BJ (cell line): ENCODE measurements around the gene PKNOX1. TPM values are rescaled to one million over a fixed set of nuclear protein-coding genes. Genes with fewer than 3 reads are reported as not detected.
A peak's percentile ranks its signal among the peaks of the same experiment; 100 is the strongest.

Experiments
- CTCF ChIA-PET: fragments of 350-600 bp; formaldehyde crosslinking; extraction: SDS; loops from one replicate; lab custom pipeline; 2021; ENCODE audit warnings: antibody characterized with exemption, inconsistent platforms; lab: Yijun Ruan, JAX
- POLR2A ChIA-PET: fragments of 300-600 bp; sonication (Branson Sonifier 250); formaldehyde crosslinking; extraction: SDS; loops from one replicate; lab custom pipeline; 2021; ENCODE audit warnings: antibody characterized with exemption; lab: Charles Lee
- DNase-seq: peaks from one replicate; pipeline ENCODE4 v3.0.0-alpha.2; 2011; ENCODE audit warnings: low read depth
- H3K27me3 ChIP-seq: 2 replicates; pipeline ENCODE4 v1.6.0; 2011; ENCODE audit warnings: low read length; ENCODE audit not compliant: control insufficient read depth, insufficient read depth
- H3K36me3 ChIP-seq: 2 replicates; pipeline ENCODE4 v1.5.1; 2011; ENCODE audit warnings: low read length; ENCODE audit not compliant: control insufficient read depth, insufficient read depth
- H3K4me3 ChIP-seq: 2 replicates; pipeline ENCODE4 v1.5.1; 2011; ENCODE audit warnings: low read depth, mild to moderate bottlenecking, control low read depth, low read length
- polyA plus RNA-seq: library from polyadenylated mRNA; depleted of rRNA; stranded (reverse); fragments of >200 nt; gene quantifications from 2 replicates; pipeline ENCODE4 v1.2.3, GENCODE V29; 2011
- TF ChIP-seq, protein P1 (sequence below): IDR thresholded peaks from 2 replicates; pipeline ENCODE4 v1.5.1; 2011; ENCODE audit warnings: low read depth, mild to moderate bottlenecking, control low read depth, inconsistent platforms, low read length, moderate library complexity; ENCODE audit not compliant: insufficient read depth

The PKNOX1 gene
- polyA plus RNA-seq, 1 experiment = 38.9 TPM

DNA sequence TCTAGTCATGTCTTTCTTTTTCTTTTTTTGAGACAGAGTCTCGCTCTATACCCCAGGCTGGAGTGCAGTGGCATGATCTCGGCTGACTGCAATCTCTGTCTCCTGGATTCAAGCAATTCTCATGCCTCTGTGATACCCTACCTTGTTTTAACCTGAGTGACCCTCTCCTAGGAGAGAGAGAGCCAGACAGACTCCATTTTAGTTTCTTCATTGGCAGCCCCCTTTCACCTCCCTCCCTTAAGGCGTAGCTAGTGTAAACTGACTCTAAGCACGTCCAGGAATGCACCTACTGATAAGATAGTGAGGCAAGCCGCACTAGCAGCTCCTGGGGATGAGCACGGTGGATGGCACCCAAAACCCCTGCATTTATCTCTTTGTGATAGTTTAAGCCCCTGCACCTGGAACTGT is 5.2 kb upstream of the PKNOX1 start:
- no peak overlapping the region for H3K4me3 ChIP-seq
- ChIA-PET CTCF (interaction anchor here (1.0 kb wide), 1 partner anchor 13 kb away, joined by 3 read pairs; no protein-coding TSS in a partner anchor), POLR2A (no interaction called here)
- no peak for DNase-seq
- no peaks in the 10 kb centered on the region for H3K27me3 ChIP-seq
- TF ChIP-seq, protein P1, sequence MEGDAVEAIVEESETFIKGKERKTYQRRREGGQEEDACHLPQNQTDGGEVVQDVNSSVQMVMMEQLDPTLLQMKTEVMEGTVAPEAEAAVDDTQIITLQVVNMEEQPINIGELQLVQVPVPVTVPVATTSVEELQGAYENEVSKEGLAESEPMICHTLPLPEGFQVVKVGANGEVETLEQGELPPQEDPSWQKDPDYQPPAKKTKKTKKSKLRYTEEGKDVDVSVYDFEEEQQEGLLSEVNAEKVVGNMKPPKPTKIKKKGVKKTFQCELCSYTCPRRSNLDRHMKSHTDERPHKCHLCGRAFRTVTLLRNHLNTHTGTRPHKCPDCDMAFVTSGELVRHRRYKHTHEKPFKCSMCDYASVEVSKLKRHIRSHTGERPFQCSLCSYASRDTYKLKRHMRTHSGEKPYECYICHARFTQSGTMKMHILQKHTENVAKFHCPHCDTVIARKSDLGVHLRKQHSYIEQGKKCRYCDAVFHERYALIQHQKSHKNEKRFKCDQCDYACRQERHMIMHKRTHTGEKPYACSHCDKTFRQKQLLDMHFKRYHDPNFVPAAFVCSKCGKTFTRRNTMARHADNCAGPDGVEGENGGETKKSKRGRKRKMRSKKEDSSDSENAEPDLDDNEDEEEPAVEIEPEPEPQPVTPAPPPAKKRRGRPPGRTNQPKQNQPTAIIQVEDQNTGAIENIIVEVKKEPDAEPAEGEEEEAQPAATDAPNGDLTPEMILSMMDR = no peak
- no peaks in the 10 kb centered on the region for H3K36me3 ChIP-seq

GRCh38 chr21:42970946-42971653 is 3.3 kb upstream of the PKNOX1 start:
- ChIA-PET POLR2A (no interaction called here), CTCF (interaction anchor here (1.3 kb wide), 1 partner anchor 24 kb away, joined by 3 read pairs; no protein-coding TSS in a partner anchor)

GRCh38 chr21:42971897-42972275 is 2.5 kb upstream of the PKNOX1 start:
- no peak for DNase-seq
- CTCF ChIA-PET = interaction anchor here (1.3 kb wide), 1 partner anchor 25 kb away, joined by 3 read pairs; no protein-coding TSS in a partner anchor
- H3K4me3 ChIP-seq = no peak overlapping the region
- TF ChIP-seq, protein P1 = no peak
- no peaks in the 10 kb centered on the region for H3K36me3 ChIP-seq
- no peaks in the 10 kb centered on the region for H3K27me3 ChIP-seq
- POLR2A ChIA-PET = no interaction called here

More at GRCh38 chr21:42970946-42971653, 3.3 kb upstream of the PKNOX1 start:
- DNase-seq = no peak
- no peaks in the 10 kb centered on the region for H3K36me3 ChIP-seq
- H3K4me3 ChIP-seq = no peak overlapping the region
- TF ChIP-seq, protein P1 = no peak
- H3K27me3 ChIP-seq = no peaks in the 10 kb centered on the region

DNA sequence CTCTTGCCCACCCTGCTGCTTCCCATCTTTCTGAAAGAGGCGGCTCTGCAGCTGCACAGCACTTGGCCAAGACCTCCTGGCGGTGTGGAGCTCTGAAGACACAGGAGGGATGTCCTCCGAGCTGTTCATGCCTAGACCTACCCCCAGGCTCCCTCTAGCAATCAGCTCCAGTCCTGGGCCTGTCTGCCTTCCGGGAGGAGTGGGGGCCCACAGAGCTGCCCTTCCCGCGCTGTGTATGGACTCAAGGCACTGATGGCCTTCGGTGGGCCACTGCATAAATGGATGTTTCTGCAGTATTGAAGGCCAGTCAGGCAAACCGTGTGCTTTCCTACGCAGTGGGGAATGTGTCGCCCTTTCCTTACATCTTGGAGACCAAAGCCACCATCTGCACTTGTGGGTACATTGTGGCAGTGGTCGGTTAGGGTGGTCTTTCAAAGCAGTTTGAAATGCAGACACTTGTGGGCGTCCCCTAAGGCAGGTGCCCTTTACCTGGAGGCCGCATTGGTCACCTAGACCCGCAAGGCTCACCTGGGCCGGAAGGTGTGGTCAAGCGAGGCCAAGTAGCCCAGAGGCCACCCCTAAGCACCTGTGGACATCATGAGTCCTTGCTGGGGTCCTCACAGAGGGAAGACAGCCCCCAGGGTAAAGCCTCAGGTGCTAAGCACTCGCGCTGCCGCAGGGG is 912 bp upstream of the PKNOX1 start:
- CTCF ChIA-PET = interaction anchor here (1.0 kb wide), 1 partner anchor 16 kb away, joined by 3 read pairs; no protein-coding TSS in a partner anchor
- DNase-seq = no peak

More for the DNA sequence above, 912 bp upstream of the PKNOX1 start:
- H3K36me3 ChIP-seq = no peaks in the 10 kb centered on the region
- H3K4me3 ChIP-seq = peak overlapping the region; percentile 55
- POLR2A ChIA-PET = interaction anchor here (0.6 kb wide), 2 partner anchors 11 to 57 kb away, joined by 4 to 5 read pairs; no protein-coding TSS in a partner anchor
- TF ChIP-seq, protein P1 = no peak
- H3K27me3 ChIP-seq = no peaks in the 10 kb centered on the region
